ENCODE data around the gene XXYLT1. TPM values are rescaled to one million over a fixed set of nuclear protein-coding genes. Genes with fewer than 3 reads are reported as not detected.
A peak's percentile ranks its signal among the peaks of the same experiment; 100 is the strongest.

The XXYLT1 gene
- total RNA-seq, 1 donor from 2014 or later = 41.1 TPM

DNA sequence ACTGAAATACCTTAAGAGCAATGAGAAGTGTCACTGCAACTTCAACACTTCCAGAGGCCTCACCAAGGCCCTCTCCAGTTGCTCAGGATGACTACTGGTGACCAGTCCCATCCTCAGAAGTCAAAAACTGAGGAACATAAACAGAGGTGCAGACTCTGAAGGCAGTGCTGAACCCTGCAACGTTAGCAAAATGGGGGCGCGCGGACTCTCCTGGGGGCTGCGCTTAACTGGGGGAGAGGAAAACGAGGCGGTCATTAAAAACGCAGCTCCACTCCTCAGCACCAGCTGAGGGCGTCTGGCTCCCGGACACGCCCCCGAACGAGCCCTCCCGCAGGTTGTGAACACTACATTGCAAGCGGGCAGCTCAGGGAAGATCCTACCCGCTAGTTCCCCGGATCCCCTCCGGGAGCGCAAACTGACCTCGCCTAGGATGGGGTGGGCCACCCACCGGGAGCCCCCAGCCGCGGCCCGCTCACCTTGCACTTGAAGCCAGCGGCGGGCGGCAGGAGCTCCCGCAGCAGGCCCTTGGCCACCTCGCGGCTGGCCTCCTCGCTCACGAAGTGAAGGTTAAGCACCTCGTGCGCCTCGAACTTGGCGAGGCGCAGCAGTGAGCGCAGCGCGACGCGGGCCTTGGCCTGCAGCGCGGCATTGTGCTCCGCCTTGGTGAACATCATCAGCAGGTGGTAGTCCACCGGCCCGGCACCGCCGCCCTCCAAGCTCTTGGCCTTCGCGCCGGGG, 711 bp downstream of the XXYLT1 start:
- Mint-ChIP-seq H3K9me3 (no peaks in the 10 kb centered on the region), H3K27me3 (ENCODE audit: low read depth) (no peaks in the 10 kb centered on the region), H3K4me3 (peak overlapping the region; percentile 92), H3K27ac (ENCODE audit: unreplicated experiment) (no peak overlapping the region), H3K36me3 (ENCODE audit: low read depth) (no peaks in the 10 kb centered on the region), H3K4me1 (peaks cover 29% of the 10 kb centered on the region)
- TF ChIP-seq, protein P1, sequence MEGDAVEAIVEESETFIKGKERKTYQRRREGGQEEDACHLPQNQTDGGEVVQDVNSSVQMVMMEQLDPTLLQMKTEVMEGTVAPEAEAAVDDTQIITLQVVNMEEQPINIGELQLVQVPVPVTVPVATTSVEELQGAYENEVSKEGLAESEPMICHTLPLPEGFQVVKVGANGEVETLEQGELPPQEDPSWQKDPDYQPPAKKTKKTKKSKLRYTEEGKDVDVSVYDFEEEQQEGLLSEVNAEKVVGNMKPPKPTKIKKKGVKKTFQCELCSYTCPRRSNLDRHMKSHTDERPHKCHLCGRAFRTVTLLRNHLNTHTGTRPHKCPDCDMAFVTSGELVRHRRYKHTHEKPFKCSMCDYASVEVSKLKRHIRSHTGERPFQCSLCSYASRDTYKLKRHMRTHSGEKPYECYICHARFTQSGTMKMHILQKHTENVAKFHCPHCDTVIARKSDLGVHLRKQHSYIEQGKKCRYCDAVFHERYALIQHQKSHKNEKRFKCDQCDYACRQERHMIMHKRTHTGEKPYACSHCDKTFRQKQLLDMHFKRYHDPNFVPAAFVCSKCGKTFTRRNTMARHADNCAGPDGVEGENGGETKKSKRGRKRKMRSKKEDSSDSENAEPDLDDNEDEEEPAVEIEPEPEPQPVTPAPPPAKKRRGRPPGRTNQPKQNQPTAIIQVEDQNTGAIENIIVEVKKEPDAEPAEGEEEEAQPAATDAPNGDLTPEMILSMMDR (conservative IDR thresholded peaks at IDR 0.05) = no peak
- peak; percentile 43 for DNase-seq (ENCODE audit: low read depth, low spot score)

DNA sequence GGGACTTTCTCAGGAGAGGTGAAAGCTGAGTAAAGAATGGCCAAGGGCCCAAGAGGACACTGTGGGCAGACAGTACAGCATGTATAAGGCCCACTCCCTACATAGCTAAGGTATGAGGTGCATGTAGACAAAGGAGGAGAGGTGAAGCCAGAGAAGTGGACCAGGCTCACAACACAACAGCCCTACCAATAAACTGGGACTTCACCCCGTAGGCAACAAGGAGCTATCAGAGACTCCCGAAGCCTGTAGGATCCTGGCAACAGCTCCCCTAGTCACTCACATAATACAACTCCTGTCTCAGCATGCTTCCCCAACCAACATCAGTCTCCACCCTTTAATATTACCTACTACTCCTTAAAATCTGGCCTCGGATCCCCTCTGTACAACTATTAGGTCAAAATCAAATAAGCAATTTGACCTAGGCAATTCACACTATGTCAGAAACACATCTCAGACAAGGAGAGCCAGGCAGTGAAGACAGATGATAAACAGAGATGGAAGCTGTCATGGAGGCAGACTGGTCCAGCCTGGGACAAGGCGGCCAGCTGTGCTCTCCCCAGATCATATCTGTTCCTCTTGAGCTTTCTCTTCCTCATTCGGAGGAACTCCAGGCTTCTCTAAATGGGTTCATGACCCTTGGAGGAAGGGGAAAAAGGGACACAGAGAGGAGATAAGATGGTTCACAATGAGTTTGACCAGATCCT, 1.4 kb downstream of the XXYLT1 start:
- Mint-ChIP-seq H3K36me3 (ENCODE audit: low read depth) (no peaks in the 10 kb centered on the region), H3K4me3 (peak overlapping the region; percentile 92), H3K27ac (ENCODE audit: unreplicated experiment) (no peak overlapping the region), H3K4me1 (peaks cover 29% of the 10 kb centered on the region), H3K27me3 (ENCODE audit: low read depth) (no peaks in the 10 kb centered on the region), H3K9me3 (no peaks in the 10 kb centered on the region)
- no peak for DNase-seq (ENCODE audit: low read depth, low spot score)
- TF ChIP-seq, protein P1 (conservative IDR thresholded peaks at IDR 0.05) = no peak

DNA sequence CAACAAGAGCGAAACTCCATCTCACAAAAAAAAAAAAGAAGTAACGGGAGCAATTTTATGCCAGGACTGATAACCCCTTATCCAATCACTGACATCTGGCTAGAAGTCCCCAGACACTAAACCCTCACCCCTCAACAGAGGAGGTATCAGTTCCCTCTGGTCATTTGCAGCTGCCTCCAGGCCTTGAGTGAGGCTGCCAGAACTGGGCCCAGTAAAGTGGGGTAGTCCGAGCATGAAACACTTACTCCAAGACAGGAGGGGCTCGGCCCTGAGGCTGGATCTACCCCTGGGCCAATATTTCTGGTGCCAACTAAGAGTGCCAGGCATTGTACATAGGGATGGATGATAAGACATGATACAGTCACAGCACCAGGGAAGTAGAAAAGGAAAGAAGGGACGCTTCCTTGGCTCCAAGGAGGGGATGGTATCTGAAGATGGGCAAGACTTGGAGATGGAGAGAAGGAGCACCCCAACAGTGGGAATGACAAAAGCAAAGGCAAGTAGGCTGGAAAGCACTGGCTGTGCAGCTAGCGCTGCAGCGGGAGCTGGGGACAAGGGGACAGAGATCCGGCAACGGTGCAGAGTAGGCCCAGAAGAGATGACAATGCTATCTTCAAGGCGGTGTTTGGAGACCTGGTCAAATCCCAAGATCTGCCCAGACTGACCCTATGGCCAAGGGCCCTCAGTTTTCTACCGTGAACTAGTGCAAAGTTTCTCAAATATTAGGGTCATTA, 2.2 kb downstream of the XXYLT1 start:
- Mint-ChIP-seq H3K4me3 (peak overlapping the region; percentile 92), H3K27ac (ENCODE audit: unreplicated experiment) (no peak overlapping the region), H3K27me3 (ENCODE audit: low read depth) (no peaks in the 10 kb centered on the region), H3K36me3 (ENCODE audit: low read depth) (no peaks in the 10 kb centered on the region), H3K9me3 (no peaks in the 10 kb centered on the region), H3K4me1 (peaks cover 29% of the 10 kb centered on the region)
- DNase-seq (ENCODE audit: low read depth, low spot score) = no peak
- TF ChIP-seq, protein P1 (conservative IDR thresholded peaks at IDR 0.05) = no peak

DNA sequence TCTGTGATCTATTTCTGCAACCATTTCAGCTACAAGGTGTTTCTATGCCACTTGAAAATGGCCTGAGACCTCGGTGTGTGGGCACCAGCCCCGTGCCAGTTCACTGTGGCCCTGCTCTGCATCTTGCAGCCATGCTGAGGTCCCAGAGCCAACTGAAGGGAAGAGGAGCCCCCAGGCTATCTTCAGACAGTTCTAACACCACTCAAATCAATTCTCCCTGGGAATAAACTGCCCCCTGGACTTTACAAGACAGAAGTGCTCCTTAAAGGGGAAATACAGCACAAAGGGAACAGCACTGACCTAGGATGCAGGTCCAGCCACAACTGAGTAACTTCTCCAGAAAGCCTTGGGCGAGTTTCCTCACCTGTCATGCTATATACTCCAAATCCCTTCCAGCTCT, 3.9 kb downstream of the XXYLT1 start:
- no peak overlapping the region for H3K27ac Mint-ChIP-seq (ENCODE audit: unreplicated experiment)
- H3K9me3 Mint-ChIP-seq = no peaks in the 10 kb centered on the region
- no peaks in the 10 kb centered on the region for H3K36me3 Mint-ChIP-seq (ENCODE audit: low read depth)
- no peak for DNase-seq (ENCODE audit: low read depth, low spot score)
- H3K4me1 Mint-ChIP-seq = peaks cover 28% of the 10 kb centered on the region
- TF ChIP-seq, protein P1 (conservative IDR thresholded peaks at IDR 0.05) = no peak
- no peaks in the 10 kb centered on the region for H3K27me3 Mint-ChIP-seq (ENCODE audit: low read depth)
- H3K4me3 Mint-ChIP-seq = peak overlapping the region; percentile 68

DNA sequence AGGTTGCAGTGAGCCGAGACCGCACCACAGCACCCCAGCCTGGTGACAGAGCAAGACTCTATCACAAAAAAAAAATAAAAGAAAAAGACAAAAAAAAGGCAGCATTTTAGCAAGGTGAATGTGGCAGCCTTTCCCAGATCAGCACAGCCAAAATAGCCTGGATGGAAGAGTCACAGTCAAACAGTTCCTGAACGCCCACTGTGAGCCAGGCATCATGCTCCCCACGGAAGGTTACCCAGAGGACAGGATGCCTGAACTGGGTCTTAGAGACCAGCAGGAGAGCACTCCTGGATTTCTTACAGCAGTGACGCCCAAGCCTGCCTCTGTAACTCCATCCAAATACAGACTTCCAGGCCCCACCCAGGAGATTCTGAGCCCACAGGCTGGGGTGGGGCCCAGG, 4.5 kb downstream of the XXYLT1 start:
- Mint-ChIP-seq H3K36me3 (ENCODE audit: low read depth) (no peaks in the 10 kb centered on the region), H3K4me1 (peaks cover 22% of the 10 kb centered on the region), H3K27ac (ENCODE audit: unreplicated experiment) (no peak overlapping the region), H3K27me3 (ENCODE audit: low read depth) (no peaks in the 10 kb centered on the region), H3K9me3 (no peaks in the 10 kb centered on the region), H3K4me3 (peak overlapping the region; percentile 9)
- TF ChIP-seq, protein P1 (conservative IDR thresholded peaks at IDR 0.05) = no peak
- no peak for DNase-seq (ENCODE audit: low read depth, low spot score)
